ENCODE measurements around the gene AP1M2. TPM values are rescaled to one million over a fixed set of nuclear protein-coding genes. Genes with fewer than 3 reads are reported as not detected.
"Not testable (repeated sequence)": the region's sequence is repeated elsewhere in the genome, so short reads cannot be mapped to it uniquely, and the experiment has no call there.

Gene AP1M2
- total RNA-seq, 1 experiment from 2014 or later = 126 TPM

GRCh38 chr19:10533646-10534386 lies 53.3 kb downstream of the AP1M2 start:
- Histone ChIP-seq H3F3A (ENCODE audit: insufficient read depth, low read depth) (peaks cover 13% of the 10 kb centered on the region; the same call in 1 of the 2 replicates), H4K20me1 (ENCODE audit: insufficient read depth) (no peaks in the 10 kb centered on the region), H3K27ac (no peak overlapping the region), H2AFZ (no peak overlapping the region), H3K4me2 (no peak overlapping the region), H3K79me2 (ENCODE audit: low read depth) (no peaks in the 10 kb centered on the region), H3K9me2 (ENCODE audit: insufficient read depth) (no peaks in the 10 kb centered on the region), H3K4me3 (no peak overlapping the region), H3K36me3 (ENCODE audit: low read depth) (no peaks in the 10 kb centered on the region), H3K27me3 (ENCODE audit: insufficient read depth, low read depth) (no peaks in the 10 kb centered on the region), H3K9me3 (ENCODE audit: insufficient read depth, low read depth) (no peaks in the 10 kb centered on the region), H3K4me1 (replicated peaks; ENCODE audit: insufficient read depth) (no peaks in the 10 kb centered on the region)
- ChIA-PET POLR2A (ENCODE audit: unreplicated experiment) (no interaction called here), CTCF (interaction anchor here (1.2 kb wide), 1 partner anchor 129 kb away, joined by 3 read pairs; no protein-coding TSS in a partner anchor)
- peak in 1 of 2 experiments; percentile 69 for DNase-seq
- TF ChIP-seq, protein P1, sequence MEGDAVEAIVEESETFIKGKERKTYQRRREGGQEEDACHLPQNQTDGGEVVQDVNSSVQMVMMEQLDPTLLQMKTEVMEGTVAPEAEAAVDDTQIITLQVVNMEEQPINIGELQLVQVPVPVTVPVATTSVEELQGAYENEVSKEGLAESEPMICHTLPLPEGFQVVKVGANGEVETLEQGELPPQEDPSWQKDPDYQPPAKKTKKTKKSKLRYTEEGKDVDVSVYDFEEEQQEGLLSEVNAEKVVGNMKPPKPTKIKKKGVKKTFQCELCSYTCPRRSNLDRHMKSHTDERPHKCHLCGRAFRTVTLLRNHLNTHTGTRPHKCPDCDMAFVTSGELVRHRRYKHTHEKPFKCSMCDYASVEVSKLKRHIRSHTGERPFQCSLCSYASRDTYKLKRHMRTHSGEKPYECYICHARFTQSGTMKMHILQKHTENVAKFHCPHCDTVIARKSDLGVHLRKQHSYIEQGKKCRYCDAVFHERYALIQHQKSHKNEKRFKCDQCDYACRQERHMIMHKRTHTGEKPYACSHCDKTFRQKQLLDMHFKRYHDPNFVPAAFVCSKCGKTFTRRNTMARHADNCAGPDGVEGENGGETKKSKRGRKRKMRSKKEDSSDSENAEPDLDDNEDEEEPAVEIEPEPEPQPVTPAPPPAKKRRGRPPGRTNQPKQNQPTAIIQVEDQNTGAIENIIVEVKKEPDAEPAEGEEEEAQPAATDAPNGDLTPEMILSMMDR (conservative IDR thresholded peaks at IDR 0.05) = no peak
- no peak for TF ChIP-seq EZH2 (IDR thresholded peaks at IDR 0.05; ENCODE audit: low read depth)
- intact Hi-C loops (cut with micrococcal nuclease; ENCODE audit: unreplicated experiment) = no loop called here
- BruUV-seq (replicated peaks) = no TSS peak

DNA sequence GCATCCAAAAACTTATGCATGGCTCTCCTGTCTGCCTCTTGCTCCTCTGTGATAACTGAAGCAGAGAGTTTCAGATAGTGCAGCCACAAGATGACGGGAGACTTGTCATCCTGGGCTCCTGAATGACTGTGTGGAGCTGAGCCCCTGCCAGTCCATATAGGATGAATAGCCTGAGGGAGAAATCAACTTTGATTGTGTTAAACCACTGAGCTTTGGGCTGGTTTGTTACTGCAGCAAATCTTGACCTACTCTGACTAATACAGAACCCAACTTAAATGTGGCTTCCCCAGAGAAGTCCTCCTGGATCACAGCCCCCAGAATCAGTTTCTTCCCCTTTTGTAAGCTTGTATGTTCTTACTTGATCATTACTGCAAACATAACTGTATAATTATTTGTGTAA lies 54.7 kb downstream of the AP1M2 start:
- CTCF ChIA-PET = no interaction called here
- H3K27ac ChIP-seq = no peak overlapping the region

GRCh38 chr19:10526887-10527286 lies 60.2 kb downstream of the AP1M2 start:
- H3K79me2 ChIP-seq (ENCODE audit: low read depth); H3K4me3 ChIP-seq; H3K9me2 ChIP-seq (ENCODE audit: insufficient read depth); H3K4me1 ChIP-seq (replicated peaks; ENCODE audit: insufficient read depth); H3K27ac ChIP-seq; H3K4me2 ChIP-seq; H3F3A ChIP-seq (ENCODE audit: insufficient read depth, low read depth); H3K9me3 ChIP-seq (ENCODE audit: insufficient read depth, low read depth); DNase-seq; CTCF ChIA-PET; intact Hi-C loops (cut with micrococcal nuclease; ENCODE audit: unreplicated experiment); BruUV-seq (replicated peaks); H3K36me3 ChIP-seq (ENCODE audit: low read depth); H2AFZ ChIP-seq; POLR2A ChIA-PET (ENCODE audit: unreplicated experiment); H4K20me1 ChIP-seq (ENCODE audit: insufficient read depth); H3K27me3 ChIP-seq (ENCODE audit: insufficient read depth, low read depth): not testable (repeated sequence)

More for the DNA sequence above, 54.7 kb downstream of the AP1M2 start:
- H4K20me1 ChIP-seq (ENCODE audit: insufficient read depth) = no peaks in the 10 kb centered on the region
- POLR2A ChIA-PET (ENCODE audit: unreplicated experiment) = no interaction called here
- DNase-seq = no peak
- H3K27me3 ChIP-seq (ENCODE audit: insufficient read depth, low read depth) = no peaks in the 10 kb centered on the region
- no peak overlapping the region for H3K4me3 ChIP-seq
- TF ChIP-seq, protein P1 (conservative IDR thresholded peaks at IDR 0.05) = no peak
- TF ChIP-seq EZH2 (IDR thresholded peaks at IDR 0.05; ENCODE audit: low read depth) = no peak
- H3F3A ChIP-seq (ENCODE audit: insufficient read depth, low read depth) = peaks cover 5% of the 10 kb centered on the region; the same call in 1 of the 2 replicates
- H2AFZ ChIP-seq = no peak overlapping the region
- no peaks in the 10 kb centered on the region for H3K9me3 ChIP-seq (ENCODE audit: insufficient read depth, low read depth)
- no TSS peak for BruUV-seq (replicated peaks)
- H3K4me2 ChIP-seq = no peak overlapping the region
- no peaks in the 10 kb centered on the region for H3K4me1 ChIP-seq (replicated peaks; ENCODE audit: insufficient read depth)
- H3K9me2 ChIP-seq (ENCODE audit: insufficient read depth) = no peaks in the 10 kb centered on the region
- intact Hi-C loops (cut with micrococcal nuclease; ENCODE audit: unreplicated experiment) = no loop called here
- no peaks in the 10 kb centered on the region for H3K36me3 ChIP-seq (ENCODE audit: low read depth)
- no peaks in the 10 kb centered on the region for H3K79me2 ChIP-seq (ENCODE audit: low read depth)

DNA sequence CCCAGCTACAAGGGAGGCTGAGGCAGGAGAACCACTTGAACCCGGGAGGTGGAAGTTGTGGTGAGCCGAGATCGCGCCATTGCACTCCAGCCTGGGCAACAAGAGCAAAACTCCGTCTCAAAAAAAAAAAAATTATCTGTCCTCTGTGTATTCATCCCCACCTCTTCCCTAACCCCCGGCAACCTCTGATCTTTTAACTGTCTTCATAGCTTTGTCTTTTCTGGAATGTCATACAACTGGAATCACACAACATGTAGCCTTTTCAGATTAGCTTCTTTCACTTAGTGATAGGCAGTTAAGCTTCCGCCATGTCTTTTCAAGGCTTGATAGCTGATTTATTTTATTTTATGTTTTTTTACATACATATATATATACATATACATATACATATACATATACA lies 61.5 kb downstream of the AP1M2 start:
- Histone ChIP-seq H4K20me1 (ENCODE audit: insufficient read depth) (no peaks in the 10 kb centered on the region), H3K9me2 (ENCODE audit: insufficient read depth) (no peaks in the 10 kb centered on the region), H3K27me3 (ENCODE audit: insufficient read depth, low read depth) (no peaks in the 10 kb centered on the region), H3K4me3 (no peak overlapping the region), H3K4me1 (replicated peaks; ENCODE audit: insufficient read depth) (peaks cover 9% of the 10 kb centered on the region), H3K9me3 (ENCODE audit: insufficient read depth, low read depth) (no peaks in the 10 kb centered on the region), H3F3A (ENCODE audit: insufficient read depth, low read depth) (peaks cover 5% of the 10 kb centered on the region), H3K4me2 (no peak overlapping the region), H3K27ac (no peak overlapping the region), H3K79me2 (ENCODE audit: low read depth) (no peaks in the 10 kb centered on the region), H2AFZ (no peak overlapping the region), H3K36me3 (ENCODE audit: low read depth) (no peaks in the 10 kb centered on the region)
- intact Hi-C loops (cut with micrococcal nuclease; ENCODE audit: unreplicated experiment) = no loop called here
- TF ChIP-seq, protein P1 (conservative IDR thresholded peaks at IDR 0.05) = no peak
- TF ChIP-seq EZH2 (IDR thresholded peaks at IDR 0.05; ENCODE audit: low read depth) = no peak
- ChIA-PET POLR2A (ENCODE audit: unreplicated experiment) (no interaction called here), CTCF (no interaction called here)
- no TSS peak for BruUV-seq (replicated peaks)
- no peak for DNase-seq

All from PC-9 (cell line).